ENCODE data around the gene SEC63.

Gene SEC63

GRCh38 chr6:107845777-107846176 lies 112.2 kb downstream of the SEC63 start:
- in situ Hi-C loops (cut with MboI; ENCODE audit: low pct_unique_long_range_greater_than_20kb, low sequenced_read_pairs, unreplicated experiment): loop anchor here (10.0 kb wide), 1 partner anchor 161 kb away; no protein-coding TSS in a partner anchor
- no peak for DNase-seq (ENCODE audit: low spot score)
- TF ChIP-seq CTCF (IDR thresholded peaks at IDR 0.05; ENCODE audit: extremely low read depth, insufficient read depth, missing control alignments): no peak

GRCh38 chr6:107843400-107843799 lies 114.6 kb downstream of the SEC63 start:
- DNase-seq (ENCODE audit: low spot score): no peak
- no peak for TF ChIP-seq CTCF (IDR thresholded peaks at IDR 0.05; ENCODE audit: extremely low read depth, insufficient read depth, missing control alignments)
- in situ Hi-C loops (cut with MboI; ENCODE audit: low pct_unique_long_range_greater_than_20kb, low sequenced_read_pairs, unreplicated experiment): loop anchor here (10.0 kb wide), 1 partner anchor 159 kb away; no protein-coding TSS in a partner anchor

- in situ Hi-C loops (cut with MboI; ENCODE audit: low pct_unique_long_range_greater_than_20kb, low sequenced_read_pairs, unreplicated experiment): loop anchor here (10.0 kb wide), 1 partner anchor 156 kb away; no protein-coding TSS in a partner anchor
- no peak for TF ChIP-seq CTCF (IDR thresholded peaks at IDR 0.05; ENCODE audit: extremely low read depth, insufficient read depth, missing control alignments)
- DNase-seq (ENCODE audit: low spot score): no peak
Measured at GRCh38 chr6:107841275-107841670, 116.7 kb downstream of the SEC63 start.

GRCh38 chr6:107840636-107841274 lies 117.3 kb downstream of the SEC63 start:
- TF ChIP-seq CTCF (IDR thresholded peaks at IDR 0.05; ENCODE audit: extremely low read depth, insufficient read depth, missing control alignments): no peak
- no peak for DNase-seq (ENCODE audit: low spot score)
- in situ Hi-C loops (cut with MboI; ENCODE audit: low pct_unique_long_range_greater_than_20kb, low sequenced_read_pairs, unreplicated experiment): loop anchor here (10.0 kb wide), 1 partner anchor 156 kb away; no protein-coding TSS in a partner anchor

GRCh38 chr6:107833136-107833535 lies 124.9 kb downstream of the SEC63 start:
- in situ Hi-C loops (cut with MboI; ENCODE audit: low pct_unique_long_range_greater_than_20kb, low sequenced_read_pairs, unreplicated experiment): no loop called here

More at GRCh38 chr6:107833136-107833535, 124.9 kb downstream of the SEC63 start:
- no peak for TF ChIP-seq CTCF (IDR thresholded peaks at IDR 0.05; ENCODE audit: extremely low read depth, insufficient read depth, missing control alignments)
- no peak for DNase-seq (ENCODE audit: low spot score)
